Ovary (tissue), 3 donors: ENCODE measurements around the gene PRIMA1.

ENCODE experiments used
- EP300 ChIP-seq: sonication (generic); formaldehyde crosslinking; IDR thresholded peaks from one replicate; pipeline ENCODE4 v1.6.1; 2017; ENCODE audit warnings: antibody characterized with exemption
- POLR2A ChIP-seq: fragments of 450-650 bp; IDR thresholded peaks from one replicate; pipeline ENCODE4 v1.6.1; 2017; ENCODE audit warnings: antibody characterized with exemption, mild to moderate bottlenecking, moderate library complexity
- TF ChIP-seq, protein P1 (sequence below), 3 donors: fragments of 450-650 bp in 2 of 3; fragments of 200-600 bp in 1 of 3; IDR thresholded peaks; one replicate each; pipeline versions ENCODE4 v1.5.1 to v1.8.0; 2016 to 2022; ENCODE audit warnings: antibody characterized with exemption in 3 of 3, mild to moderate bottlenecking in 1 of 3
- donor health status: DM: no; HTN: no; CAD: no.

GRCh38 chr14:93675651-93676050 is 112.6 kb downstream of the PRIMA1 start:
- TF ChIP-seq POLR2A, result no peak
- TF ChIP-seq, protein P1, sequence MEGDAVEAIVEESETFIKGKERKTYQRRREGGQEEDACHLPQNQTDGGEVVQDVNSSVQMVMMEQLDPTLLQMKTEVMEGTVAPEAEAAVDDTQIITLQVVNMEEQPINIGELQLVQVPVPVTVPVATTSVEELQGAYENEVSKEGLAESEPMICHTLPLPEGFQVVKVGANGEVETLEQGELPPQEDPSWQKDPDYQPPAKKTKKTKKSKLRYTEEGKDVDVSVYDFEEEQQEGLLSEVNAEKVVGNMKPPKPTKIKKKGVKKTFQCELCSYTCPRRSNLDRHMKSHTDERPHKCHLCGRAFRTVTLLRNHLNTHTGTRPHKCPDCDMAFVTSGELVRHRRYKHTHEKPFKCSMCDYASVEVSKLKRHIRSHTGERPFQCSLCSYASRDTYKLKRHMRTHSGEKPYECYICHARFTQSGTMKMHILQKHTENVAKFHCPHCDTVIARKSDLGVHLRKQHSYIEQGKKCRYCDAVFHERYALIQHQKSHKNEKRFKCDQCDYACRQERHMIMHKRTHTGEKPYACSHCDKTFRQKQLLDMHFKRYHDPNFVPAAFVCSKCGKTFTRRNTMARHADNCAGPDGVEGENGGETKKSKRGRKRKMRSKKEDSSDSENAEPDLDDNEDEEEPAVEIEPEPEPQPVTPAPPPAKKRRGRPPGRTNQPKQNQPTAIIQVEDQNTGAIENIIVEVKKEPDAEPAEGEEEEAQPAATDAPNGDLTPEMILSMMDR (IDR thresholded peaks at IDR 0.05), result no peak
- no peak for TF ChIP-seq EP300
